Measurements from ENCODE around the gene KIF13A. TPM values are rescaled to one million over a fixed set of nuclear protein-coding genes. Genes with fewer than 3 reads are reported as not detected.

KIF13A gene
- total RNA-seq, 4 donors from 2014 or later: 39.6 to 51.6 (median 43.2) TPM

DNA sequence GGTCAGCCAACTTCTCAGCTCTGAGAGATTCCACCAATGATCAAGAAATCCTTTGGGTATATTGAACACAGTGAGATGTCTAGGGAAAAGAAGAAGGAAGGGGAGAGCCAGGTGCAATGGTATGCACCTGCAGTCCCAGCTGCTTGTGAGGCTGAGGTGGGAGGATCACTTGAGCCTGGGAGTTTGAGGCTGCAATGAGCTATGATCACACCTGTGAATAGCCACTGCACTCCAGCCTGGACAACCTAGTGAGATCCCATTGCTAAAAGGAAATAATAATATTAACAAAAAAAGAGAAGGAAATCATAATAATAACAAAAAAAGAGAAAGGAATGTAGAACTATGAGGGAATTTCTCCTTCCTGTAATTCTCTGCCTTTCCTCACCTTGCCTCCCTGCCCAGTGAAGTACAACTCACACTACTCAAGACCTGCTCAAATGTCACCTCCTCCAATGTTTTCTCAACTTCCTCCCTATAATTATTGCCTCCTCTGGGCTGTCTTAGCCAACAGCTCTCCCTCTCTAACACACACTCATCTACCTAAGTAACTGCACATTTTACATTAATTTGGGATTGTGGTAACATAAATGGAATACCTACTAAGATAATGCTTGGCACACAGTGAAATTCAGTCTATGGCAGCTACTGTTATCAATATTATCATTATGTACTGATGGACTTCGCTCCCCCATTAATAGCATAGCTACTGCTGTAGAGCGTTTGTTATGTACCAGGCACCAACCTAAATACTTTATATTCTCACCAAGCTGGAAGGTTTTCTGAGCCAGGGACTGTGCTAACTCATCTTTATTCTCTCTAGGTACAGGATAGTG is 103.6 kb downstream of the KIF13A start:
- no peak for DNase-seq
- H3K9me3 ChIP-seq: no peaks in the 10 kb centered on the region
- peaks cover 0 to 25% (median 5%) of the 10 kb centered on the region in 4 donors for H3K4me1 ChIP-seq
- H3K36me3 ChIP-seq: no peaks in the 10 kb centered on the region
- TF ChIP-seq, protein P1, sequence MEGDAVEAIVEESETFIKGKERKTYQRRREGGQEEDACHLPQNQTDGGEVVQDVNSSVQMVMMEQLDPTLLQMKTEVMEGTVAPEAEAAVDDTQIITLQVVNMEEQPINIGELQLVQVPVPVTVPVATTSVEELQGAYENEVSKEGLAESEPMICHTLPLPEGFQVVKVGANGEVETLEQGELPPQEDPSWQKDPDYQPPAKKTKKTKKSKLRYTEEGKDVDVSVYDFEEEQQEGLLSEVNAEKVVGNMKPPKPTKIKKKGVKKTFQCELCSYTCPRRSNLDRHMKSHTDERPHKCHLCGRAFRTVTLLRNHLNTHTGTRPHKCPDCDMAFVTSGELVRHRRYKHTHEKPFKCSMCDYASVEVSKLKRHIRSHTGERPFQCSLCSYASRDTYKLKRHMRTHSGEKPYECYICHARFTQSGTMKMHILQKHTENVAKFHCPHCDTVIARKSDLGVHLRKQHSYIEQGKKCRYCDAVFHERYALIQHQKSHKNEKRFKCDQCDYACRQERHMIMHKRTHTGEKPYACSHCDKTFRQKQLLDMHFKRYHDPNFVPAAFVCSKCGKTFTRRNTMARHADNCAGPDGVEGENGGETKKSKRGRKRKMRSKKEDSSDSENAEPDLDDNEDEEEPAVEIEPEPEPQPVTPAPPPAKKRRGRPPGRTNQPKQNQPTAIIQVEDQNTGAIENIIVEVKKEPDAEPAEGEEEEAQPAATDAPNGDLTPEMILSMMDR (IDR thresholded peaks at IDR 0.05): no peak
- TF ChIP-seq POLR2A (IDR thresholded peaks at IDR 0.05): no peak
- no peak overlapping the region for H3K27ac ChIP-seq
- no peak overlapping the region for H3K4me3 ChIP-seq
- no peaks in the 10 kb centered on the region for H3K27me3 ChIP-seq

DNA sequence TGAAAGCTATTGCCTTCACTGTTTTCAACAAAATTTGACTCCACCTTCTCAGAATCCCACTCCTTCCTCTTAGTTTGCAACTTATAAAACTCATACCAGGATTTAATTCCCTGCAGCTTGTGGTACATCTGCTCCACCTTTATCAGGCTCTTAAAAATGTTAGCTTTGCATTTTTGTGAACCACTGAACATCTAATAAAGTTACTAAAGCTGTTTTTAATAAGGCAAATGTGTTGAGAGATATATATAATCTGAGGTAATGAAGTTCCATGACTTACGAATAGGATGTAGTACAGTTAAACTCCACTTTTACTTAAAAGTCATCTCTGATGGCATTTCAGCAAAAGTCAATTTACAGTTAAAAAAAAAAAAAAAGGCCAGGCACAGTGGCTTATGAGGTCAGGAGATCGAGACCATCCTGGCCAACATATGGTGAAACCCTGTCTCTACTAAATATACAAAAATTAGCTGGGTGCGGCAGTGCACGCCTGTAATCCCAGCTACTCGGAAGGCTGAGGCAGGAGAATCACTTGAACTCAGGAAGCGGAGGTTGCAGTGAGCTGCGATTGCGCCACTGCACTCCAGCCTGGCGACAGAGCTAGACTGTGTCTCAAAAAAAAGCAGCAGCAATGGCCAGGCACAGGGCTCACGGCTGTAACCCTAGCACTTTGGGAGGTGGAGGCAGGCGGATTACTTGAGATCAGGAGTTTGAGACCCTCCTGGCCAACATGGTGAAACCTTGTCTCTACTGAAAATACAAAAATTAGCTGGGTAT is 106.2 kb downstream of the KIF13A start:
- Histone ChIP-seq H3K4me1 (peaks cover 0 to 25% (median 5%) of the 10 kb centered on the region in 4 donors), H3K36me3 (no peaks in the 10 kb centered on the region), H3K27ac (no peak overlapping the region), H3K27me3 (no peaks in the 10 kb centered on the region), H3K4me3 (no peak overlapping the region), H3K9me3 (no peaks in the 10 kb centered on the region)
- no peak for DNase-seq
- TF ChIP-seq POLR2A (IDR thresholded peaks at IDR 0.05): no peak
- TF ChIP-seq, protein P1 (IDR thresholded peaks at IDR 0.05): no peak

DNA sequence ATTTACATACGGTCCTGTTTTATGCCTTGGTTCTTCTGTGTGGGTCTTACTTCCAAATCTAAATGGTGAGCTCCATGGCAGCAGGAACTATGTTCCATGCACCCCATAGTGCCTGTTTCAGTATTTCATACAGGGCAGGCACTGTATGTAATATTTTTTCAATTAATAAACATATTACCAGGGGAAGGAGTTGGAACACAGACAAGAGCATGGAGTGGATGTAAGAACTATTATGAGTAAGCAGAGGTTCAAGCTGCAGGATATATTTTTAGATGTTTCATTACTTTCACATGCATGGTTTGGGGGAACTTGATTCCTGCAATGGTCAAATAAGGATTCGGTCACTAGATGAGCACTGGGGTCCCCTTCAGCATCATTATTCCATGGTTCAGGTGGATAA is 108.3 kb downstream of the KIF13A start:
- no peak for DNase-seq
- no peaks in the 10 kb centered on the region for H3K9me3 ChIP-seq
- no peaks in the 10 kb centered on the region for H3K36me3 ChIP-seq
- TF ChIP-seq, protein P1 (IDR thresholded peaks at IDR 0.05): no peak
- TF ChIP-seq POLR2A (IDR thresholded peaks at IDR 0.05): no peak
- no peak overlapping the region for H3K4me3 ChIP-seq
- no peaks in the 10 kb centered on the region for H3K27me3 ChIP-seq
- peaks cover 0 to 7% (median 0%) of the 10 kb centered on the region in 4 donors for H3K4me1 ChIP-seq
- no peak overlapping the region for H3K27ac ChIP-seq

DNA sequence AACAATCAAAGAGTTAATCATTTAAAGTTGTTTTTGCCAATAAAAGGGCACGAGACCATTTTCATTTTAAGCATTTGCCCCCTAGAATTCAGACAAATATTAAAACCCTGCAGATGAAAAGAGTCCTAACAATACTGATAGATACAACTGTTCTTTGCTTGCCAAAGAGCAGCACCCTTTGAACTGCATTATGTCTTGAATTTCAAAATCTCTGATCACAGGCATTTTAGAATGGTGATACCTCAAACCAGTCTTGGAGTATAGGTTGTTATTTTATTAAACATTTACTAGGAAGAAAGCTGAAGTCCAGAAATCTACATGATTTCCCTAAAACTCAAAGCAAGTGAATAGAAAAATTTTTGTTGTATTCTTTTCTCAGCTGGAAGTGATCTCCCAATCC is 108.7 kb downstream of the KIF13A start:
- H3K4me3 ChIP-seq: no peak overlapping the region
- TF ChIP-seq POLR2A (IDR thresholded peaks at IDR 0.05): no peak
- TF ChIP-seq, protein P1 (IDR thresholded peaks at IDR 0.05): no peak
- H3K4me1 ChIP-seq: peaks cover 0 to 3% (median 0%) of the 10 kb centered on the region in 4 donors
- no peaks in the 10 kb centered on the region for H3K27me3 ChIP-seq
- no peak overlapping the region for H3K27ac ChIP-seq
- no peak for DNase-seq
- H3K36me3 ChIP-seq: no peaks in the 10 kb centered on the region
- no peaks in the 10 kb centered on the region for H3K9me3 ChIP-seq

DNA sequence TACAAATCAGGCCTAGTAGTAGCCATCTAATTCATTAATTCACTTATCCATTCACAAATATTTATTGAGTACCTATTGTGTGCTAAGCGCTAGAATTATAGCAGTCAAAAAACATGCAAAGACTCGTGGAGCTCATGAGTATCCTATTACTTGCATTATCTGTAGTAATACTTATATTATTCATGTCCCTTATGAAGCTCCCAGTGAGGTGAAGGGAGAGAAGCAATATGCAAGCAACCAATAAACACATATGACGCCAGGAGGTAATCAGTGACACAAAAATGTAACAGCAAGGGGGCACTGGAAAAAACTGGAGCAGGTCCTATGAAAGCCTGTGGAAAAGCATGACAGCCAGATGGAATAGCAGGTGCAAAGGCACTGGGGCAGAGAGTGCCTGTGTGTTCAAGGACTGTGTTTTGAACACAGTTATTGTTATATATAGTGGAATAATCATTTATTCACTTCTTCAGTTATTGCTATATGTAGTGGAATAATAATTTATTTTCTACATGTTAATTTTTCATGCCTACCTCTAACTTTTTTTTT is 109.5 kb downstream of the KIF13A start:
- DNase-seq: no peak
- TF ChIP-seq, protein P1 (IDR thresholded peaks at IDR 0.05): no peak
- no peak for TF ChIP-seq POLR2A (IDR thresholded peaks at IDR 0.05)
- no peak overlapping the region for H3K4me3 ChIP-seq
- no peaks in the 10 kb centered on the region for H3K36me3 ChIP-seq
- H3K27ac ChIP-seq: no peak overlapping the region
- H3K9me3 ChIP-seq: no peaks in the 10 kb centered on the region
- no peaks in the 10 kb centered on the region for H3K4me1 ChIP-seq
- no peaks in the 10 kb centered on the region for H3K27me3 ChIP-seq

All from Peyer's patch (tissue), 4 donors.